PC-3 (cell line): Measurements from ENCODE around the gene BTBD2. TPM values are rescaled to one million over a fixed set of nuclear protein-coding genes. Genes with fewer than 3 reads are reported as not detected.

Experiments
- ATAC-seq: fragments of 200-7000 bp; cut with Tn5 transposase; 2 replicates; pipeline ENCODE4 v1.9.1; 2020; ENCODE audit warnings: mild to moderate bottlenecking, moderate library complexity
- BruUV-seq: library from RNA; stranded (reverse); fragments of 400-500 nt; replicated peaks from 2 replicates; lab custom pipeline; 2021; lab: Mats Ljungman, UMichigan
- CTCF ChIA-PET: fragments of 300-600 bp; sonication (Branson Sonifier 250); formaldehyde crosslinking; loops from one replicate; lab custom pipeline; 2022; ENCODE audit warnings: antibody characterized with exemption; lab: Charles Lee
- POLR2A ChIA-PET: fragments of 300-600 bp; sonication (Branson Sonifier 250); formaldehyde crosslinking; loops from one replicate; lab custom pipeline; 2022; ENCODE audit warnings: antibody characterized with exemption; ENCODE audit not compliant: unreplicated experiment; lab: Charles Lee
- DNase-seq: peaks from one replicate; pipeline ENCODE4 v3.0.0-alpha.2; 2015
- H2AFZ ChIP-seq: fragments of 300-600 bp; sonication (generic); 2 replicates; pipeline ENCODE4 v1.6.0; 2016; ENCODE audit warnings: antibody characterized with exemption, low read length
- H3F3A ChIP-seq: fragments of 300-600 bp; sonication (generic); one replicate; pipeline ENCODE4 v1.6.0; 2017; ENCODE audit warnings: antibody characterized with exemption, low read length, control low read depth, mild to moderate bottlenecking; ENCODE audit not compliant: unreplicated experiment
- H3K27ac ChIP-seq: fragments of 300-600 bp; sonication (generic); 2 replicates; pipeline ENCODE4 v1.5.1; 2016; ENCODE audit warnings: mild to moderate bottlenecking, low read length
- H3K27me3 ChIP-seq: fragments of 300-600 bp; sonication (generic); 2 replicates; pipeline ENCODE4 v1.6.1; 2016; ENCODE audit warnings: low read length, mixed read lengths
- H3K36me3 ChIP-seq: fragments of 300-600 bp; sonication (generic); 2 replicates; pipeline ENCODE4 v1.6.1; 2016; ENCODE audit warnings: low read depth, mixed run types, low read length, mixed read lengths
- H3K4me1 ChIP-seq: fragments of 300-600 bp; sonication (generic); 2 replicates; pipeline ENCODE4 v1.5.1; 2016; ENCODE audit warnings: low read length; ENCODE audit not compliant: insufficient read depth
- H3K4me2 ChIP-seq: fragments of 300-600 bp; sonication (generic); 2 replicates; pipeline ENCODE4 v1.6.0; 2016; ENCODE audit warnings: low read length
- H3K4me3 ChIP-seq: fragments of 300-600 bp; sonication (generic); 2 replicates; pipeline ENCODE4 v1.5.1; 2016; ENCODE audit warnings: mild to moderate bottlenecking, low read length, mixed read lengths
- H3K79me2 ChIP-seq: fragments of 300-600 bp; sonication (generic); 2 replicates; pipeline ENCODE4 v1.6.1; 2017; ENCODE audit warnings: low read length, mixed read lengths
- H3K9ac ChIP-seq: fragments of 300-600 bp; sonication (generic); 2 replicates; pipeline ENCODE4 v1.6.0; 2016; ENCODE audit warnings: mild to moderate bottlenecking, low read length
- H3K9me2 ChIP-seq: fragments of 300-600 bp; sonication (generic); replicated peaks from 2 replicates; pipeline ENCODE4 v1.6.1; 2016; ENCODE audit warnings: mixed run types, low read length, mixed read lengths
- H3K9me3 ChIP-seq: fragments of 300-600 bp; sonication (generic); 2 replicates; pipeline ENCODE4 v1.6.1; 2016; ENCODE audit warnings: low read length, mixed read lengths
- H4K20me1 ChIP-seq: fragments of 300-600 bp; sonication (generic); 2 replicates; pipeline ENCODE4 v1.6.1; 2016; ENCODE audit warnings: low read length, mixed read lengths
- CTCF ChIP-seq: fragments of 300-600 bp; sonication (generic); conservative IDR thresholded peaks from 2 replicates; pipeline ENCODE4 v1.5.1; 2017; ENCODE audit warnings: antibody characterized with exemption, low read depth, mild to moderate bottlenecking, low read length
- EZH2 ChIP-seq: fragments of 300-600 bp; sonication (generic); IDR thresholded peaks from one replicate; pipeline ENCODE4 v1.6.1; 2017; ENCODE audit warnings: antibody characterized with exemption, mild to moderate bottlenecking, low read length; ENCODE audit not compliant: unreplicated experiment
- EZH2phosphoT487 ChIP-seq: fragments of 300-600 bp; sonication (generic); IDR thresholded peaks from 2 replicates; pipeline ENCODE4 v1.6.1; 2018; ENCODE audit warnings: mild to moderate bottlenecking, antibody characterized with exemption, low read length, borderline replicate concordance
- intact Hi-C: fragments of 100-400 bp; cut with micrococcal nuclease; formaldehyde crosslinking; loops from 2 replicates; pipeline ENCODE4 v1.9.0; 2023
- total RNA-seq: library from RNA; depleted of rRNA; stranded (reverse); fragments of >200 nt; gene quantifications from 2 replicates; pipeline ENCODE4 v1.2.3, GENCODE V29; 2014

Gene BTBD2
- total RNA-seq, 1 experiment from 2014 or later: 72.0 TPM

GRCh38 chr19:2064395-2064787 lies 48.9 kb upstream of the BTBD2 start:
- Histone ChIP-seq H3K36me3 (no peaks in the 10 kb centered on the region), H2AFZ (no peak overlapping the region), H3K27me3 (no peaks in the 10 kb centered on the region), H3K4me2 (no peak overlapping the region), H3K4me3 (no peak overlapping the region), H3K27ac (no peak overlapping the region), H3K79me2 (no peaks in the 10 kb centered on the region), H3K9me3 (no peaks in the 10 kb centered on the region), H3K9ac (no peak overlapping the region), H4K20me1 (no peaks in the 10 kb centered on the region), H3K4me1 (peaks cover 24% of the 10 kb centered on the region), H3F3A (no peaks in the 10 kb centered on the region), H3K9me2 (no peaks in the 10 kb centered on the region)
- CTCF ChIA-PET: no interaction called here
- TF ChIP-seq EZH2phosphoT487: no peak
- no peak for TF ChIP-seq CTCF
- no peak for TF ChIP-seq EZH2
- POLR2A ChIA-PET: no interaction called here
- intact Hi-C loops: no loop called here
- no peak for DNase-seq
- BruUV-seq: no TSS peak
- no peak for ATAC-seq

GRCh38 chr19:2063824-2064223 lies 48.3 kb upstream of the BTBD2 start:
- peaks cover 30% of the 10 kb centered on the region for H3K4me1 ChIP-seq
- no peaks in the 10 kb centered on the region for H3K9me2 ChIP-seq
- H3K4me3 ChIP-seq: no peak overlapping the region
- H4K20me1 ChIP-seq: no peaks in the 10 kb centered on the region
- DNase-seq (no peak), ATAC-seq (no peak)
- H2AFZ ChIP-seq: no peak overlapping the region
- BruUV-seq: no TSS peak
- no peaks in the 10 kb centered on the region for H3K36me3 ChIP-seq
- H3K9ac ChIP-seq: no peak overlapping the region
- intact Hi-C loops: no loop called here
- H3K4me2 ChIP-seq: no peak overlapping the region
- H3K27me3 ChIP-seq: no peaks in the 10 kb centered on the region
- no peak overlapping the region for H3K27ac ChIP-seq
- ChIA-PET CTCF (no interaction called here), POLR2A (no interaction called here)
- H3K9me3 ChIP-seq: no peaks in the 10 kb centered on the region
- no peaks in the 10 kb centered on the region for H3F3A ChIP-seq
- H3K79me2 ChIP-seq: no peaks in the 10 kb centered on the region
- no peak for TF ChIP-seq CTCF
- no peak for TF ChIP-seq EZH2
- no peak for TF ChIP-seq EZH2phosphoT487

- CTCF ChIA-PET: no interaction called here
Observed at GRCh38 chr19:2062770-2063169, 47.3 kb upstream of the BTBD2 start.

More at GRCh38 chr19:2062770-2063169, 47.3 kb upstream of the BTBD2 start:
- H3K27me3 ChIP-seq: no peaks in the 10 kb centered on the region
- no peaks in the 10 kb centered on the region for H3F3A ChIP-seq
- H2AFZ ChIP-seq: no peak overlapping the region
- H3K4me2 ChIP-seq: no peak overlapping the region
- no peaks in the 10 kb centered on the region for H3K79me2 ChIP-seq
- H3K9ac ChIP-seq: no peak overlapping the region
- H3K9me2 ChIP-seq: no peaks in the 10 kb centered on the region
- H3K36me3 ChIP-seq: no peaks in the 10 kb centered on the region
- POLR2A ChIA-PET: no interaction called here
- no peak for ATAC-seq
- no TSS peak for BruUV-seq
- no peaks in the 10 kb centered on the region for H4K20me1 ChIP-seq
- TF ChIP-seq EZH2 (no peak), EZH2phosphoT487 (no peak), CTCF (no peak)
- no peak overlapping the region for H3K4me3 ChIP-seq
- DNase-seq: no peak
- H3K4me1 ChIP-seq: peaks cover 31% of the 10 kb centered on the region
- H3K27ac ChIP-seq: no peak overlapping the region
- H3K9me3 ChIP-seq: no peaks in the 10 kb centered on the region
- intact Hi-C loops: no loop called here
